NCI-H187 treated with DMSO at 0.1 percent for 48 hours (cell line): ENCODE results near the gene TNS3.

ENCODE experiments used
- DNase-seq: peaks from one replicate; lab custom pipeline; 2025; lab: John Stamatoyannopoulos, UW

TNS3 gene

GRCh38 chr7:47329320-47329926, 252.5 kb downstream of the TNS3 start:
- DNase-seq: no peak

- no peak for DNase-seq
Measured at GRCh38 chr7:47328392-47329319, 253.3 kb downstream of the TNS3 start.

- no peak for DNase-seq
Measured at GRCh38 chr7:47327698-47328391, 254.1 kb downstream of the TNS3 start.

DNA sequence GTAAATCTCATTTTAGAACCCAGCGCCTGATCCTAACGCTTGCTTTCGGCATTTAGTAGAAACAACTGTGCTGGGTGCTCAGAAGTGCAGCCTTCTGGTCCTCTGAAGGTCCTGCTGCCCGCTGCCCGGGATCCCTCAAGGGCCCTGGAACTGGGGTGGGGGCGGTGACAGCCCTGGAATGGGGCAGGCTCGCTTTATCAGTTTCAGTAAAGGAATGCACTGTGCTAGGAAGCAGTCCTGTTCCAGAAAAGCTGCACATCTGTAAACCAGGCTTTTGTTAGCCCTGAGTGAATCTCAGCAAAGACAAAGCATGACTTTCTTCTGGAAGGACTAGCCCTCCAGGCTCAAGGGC, 254.6 kb downstream of the TNS3 start:
- no peak for DNase-seq

DNA sequence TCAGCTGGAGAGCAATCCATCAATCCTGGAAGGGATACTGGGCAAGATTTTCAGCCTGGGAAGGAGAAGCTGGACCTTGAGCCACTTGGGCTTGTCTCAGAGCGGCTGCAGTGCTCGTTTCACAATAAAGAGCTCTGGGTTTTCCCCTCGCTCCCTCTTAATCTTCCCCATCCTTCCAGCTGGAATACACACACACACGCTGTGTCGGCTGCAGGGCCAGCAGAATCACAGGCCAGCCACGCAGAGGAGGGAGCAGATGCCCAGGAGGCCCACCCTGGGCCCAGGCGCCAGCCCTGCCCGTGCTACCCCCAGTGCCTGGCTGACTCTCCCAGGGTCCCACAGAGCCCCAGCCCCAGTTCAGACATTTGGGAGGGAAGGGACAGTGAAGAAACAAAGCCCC, 255.1 kb downstream of the TNS3 start:
- DNase-seq: no peak

DNA sequence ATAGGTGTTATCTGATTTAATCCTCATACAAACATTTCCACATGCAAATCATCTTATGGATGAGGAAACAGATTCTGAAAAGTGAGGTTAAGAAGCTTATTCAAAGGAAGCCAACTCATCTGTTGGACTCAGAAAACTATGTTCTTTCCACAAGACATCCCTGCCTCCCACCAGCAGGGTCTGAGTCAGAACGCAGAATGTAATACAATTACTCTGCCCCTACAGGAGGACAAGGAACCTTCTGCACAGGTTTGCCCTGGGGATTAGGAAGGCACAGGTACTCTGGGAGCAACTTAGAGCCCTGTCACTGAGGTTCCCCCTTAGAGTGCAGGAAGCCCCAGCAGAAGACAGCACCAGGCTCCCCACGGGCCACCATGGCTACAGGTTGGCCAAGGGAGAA, 255.7 kb downstream of the TNS3 start:
- no peak for DNase-seq

GRCh38 chr7:47325337-47325736, 256.6 kb downstream of the TNS3 start:
- no peak for DNase-seq

GRCh38 chr7:47323904-47324303, 258.0 kb downstream of the TNS3 start:
- DNase-seq: no peak

DNA sequence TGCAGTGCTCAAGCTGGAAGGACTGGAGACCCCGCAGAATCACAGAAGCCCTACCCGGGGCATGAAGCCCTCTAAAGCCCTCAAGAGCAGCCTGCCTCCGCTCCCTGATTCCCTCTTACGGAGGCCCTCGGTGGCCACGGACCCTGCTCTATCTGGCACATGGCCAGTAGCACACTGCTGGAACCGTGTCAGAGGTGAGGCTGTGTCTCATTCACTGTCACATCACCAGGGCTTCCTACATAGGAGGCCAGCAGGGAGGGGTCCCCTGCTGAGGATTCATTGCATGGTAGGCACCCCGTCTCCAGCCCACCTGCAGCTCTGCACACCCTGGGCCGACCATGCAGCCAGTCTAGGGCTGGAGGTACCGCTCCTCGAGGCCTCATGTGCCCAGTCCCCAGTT, 259.2 kb downstream of the TNS3 start:
- DNase-seq: no peak

DNA sequence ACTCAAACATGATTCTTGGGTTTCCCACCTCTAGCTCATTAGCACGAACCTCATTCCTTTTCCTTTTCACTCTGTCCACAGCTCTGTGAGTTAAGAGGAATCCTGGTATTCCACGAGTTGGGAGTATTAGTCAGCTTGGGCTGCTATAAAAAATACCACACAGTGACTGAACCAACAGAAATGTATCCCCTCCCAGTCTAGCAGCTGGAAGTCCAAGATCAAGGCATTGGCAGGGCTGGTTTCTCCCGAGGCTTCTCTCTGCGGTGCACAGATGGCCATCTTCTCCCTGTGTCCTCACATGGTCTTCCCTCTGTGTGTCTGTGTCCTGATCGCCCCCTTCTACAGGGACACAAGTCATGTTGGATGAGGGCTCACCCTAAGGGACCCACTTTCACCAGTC, 261.6 kb downstream of the TNS3 start:
- no peak for DNase-seq

DNA sequence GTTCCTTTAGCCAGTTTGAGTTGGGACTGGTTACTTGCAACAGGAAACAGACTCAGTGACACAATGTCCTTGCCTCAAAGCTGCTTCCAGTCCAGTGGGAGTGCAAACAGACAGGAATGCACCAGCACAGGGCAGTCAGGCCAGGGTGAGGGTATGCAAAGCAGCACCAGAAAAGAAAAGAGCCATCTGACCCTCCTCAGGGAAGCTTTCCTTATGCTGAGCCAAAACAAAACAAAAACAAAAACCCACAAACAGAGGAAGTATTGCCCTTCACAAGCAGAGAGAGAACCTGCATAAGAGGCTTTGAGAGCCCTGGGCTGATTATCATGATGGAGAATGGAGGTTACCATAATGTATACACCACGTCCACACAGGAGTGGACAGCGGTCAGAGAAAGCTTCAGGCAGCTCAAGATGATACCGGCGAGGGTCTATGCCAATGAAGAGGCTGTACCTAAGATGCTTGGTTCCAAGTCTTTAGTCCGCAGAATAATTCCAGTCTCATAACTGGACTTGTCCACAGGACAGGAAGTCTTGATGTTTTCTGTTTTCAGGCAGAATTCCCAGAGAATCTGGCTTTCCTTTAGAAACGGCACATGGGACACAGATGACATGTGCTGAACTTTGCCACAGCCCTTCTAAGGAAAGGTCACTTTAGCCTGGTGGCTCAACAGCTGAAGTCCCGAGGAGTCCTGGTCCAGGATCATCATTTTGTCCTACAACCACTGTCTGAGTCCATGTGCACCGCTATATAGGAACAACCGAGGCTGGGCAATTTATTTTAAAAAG, 263.3 kb downstream of the TNS3 start:
- DNase-seq: no peak

GRCh38 chr7:47317487-47317886, 264.4 kb downstream of the TNS3 start:
- DNase-seq: no peak

GRCh38 chr7:47314728-47315607, 266.9 kb downstream of the TNS3 start:
- no peak for DNase-seq

DNA sequence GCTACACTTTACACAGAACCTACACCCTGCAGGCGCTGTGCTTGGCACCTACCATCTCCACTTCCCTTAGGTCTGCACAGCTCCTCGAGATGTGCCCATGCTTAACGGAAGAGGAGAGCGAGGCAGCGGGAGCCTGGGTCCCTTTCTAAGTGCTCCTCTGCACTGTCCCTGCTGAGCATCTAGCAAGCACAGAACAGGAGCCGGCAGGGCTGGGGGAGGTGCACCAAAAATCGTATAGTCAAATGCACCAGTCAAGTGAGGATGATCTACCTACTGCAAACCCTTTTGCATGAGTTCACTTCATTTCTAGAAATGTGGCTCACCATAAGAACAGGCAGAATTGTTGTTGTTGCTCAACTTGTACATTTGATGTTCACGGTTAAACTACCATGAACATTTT, 267.7 kb downstream of the TNS3 start:
- no peak for DNase-seq

DNA sequence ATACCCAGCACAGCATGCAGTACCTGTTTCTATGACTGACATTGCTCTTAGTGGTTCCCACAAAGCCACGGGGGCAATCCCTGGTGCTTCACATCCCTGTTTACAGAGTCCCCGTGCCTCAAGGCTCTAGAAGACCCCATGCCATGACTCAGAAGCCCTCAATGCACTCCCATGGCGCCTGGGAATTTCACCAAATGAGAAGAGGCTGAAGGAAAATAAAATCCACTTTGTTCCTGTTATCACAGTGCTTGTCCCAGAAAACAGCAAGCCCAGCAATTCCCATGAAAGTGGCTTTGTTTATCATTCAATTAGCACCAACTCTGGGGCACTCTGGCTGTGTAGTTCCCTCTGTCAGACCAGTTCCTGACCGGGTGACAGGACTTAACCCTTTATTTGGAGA, 268.3 kb downstream of the TNS3 start:
- no peak for DNase-seq

DNA sequence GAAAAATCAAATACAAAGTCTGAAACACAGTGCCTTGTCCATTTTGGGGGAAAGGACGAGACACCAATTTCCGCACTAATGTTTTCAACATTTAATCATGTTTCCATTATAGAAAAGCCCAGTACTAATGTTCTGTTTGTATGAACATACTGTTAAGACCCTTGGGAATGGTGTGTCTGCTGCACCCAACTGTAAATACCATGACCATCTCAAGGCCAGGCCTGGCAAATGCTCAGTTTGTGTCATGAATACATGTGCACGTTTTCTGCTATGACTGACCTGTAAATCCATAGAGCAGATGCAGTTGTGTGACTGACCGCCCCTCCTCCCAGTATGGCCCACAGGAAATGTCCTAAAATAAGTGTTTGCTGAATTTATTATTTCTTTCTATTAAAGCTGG, 270.0 kb downstream of the TNS3 start:
- no peak for DNase-seq

DNA sequence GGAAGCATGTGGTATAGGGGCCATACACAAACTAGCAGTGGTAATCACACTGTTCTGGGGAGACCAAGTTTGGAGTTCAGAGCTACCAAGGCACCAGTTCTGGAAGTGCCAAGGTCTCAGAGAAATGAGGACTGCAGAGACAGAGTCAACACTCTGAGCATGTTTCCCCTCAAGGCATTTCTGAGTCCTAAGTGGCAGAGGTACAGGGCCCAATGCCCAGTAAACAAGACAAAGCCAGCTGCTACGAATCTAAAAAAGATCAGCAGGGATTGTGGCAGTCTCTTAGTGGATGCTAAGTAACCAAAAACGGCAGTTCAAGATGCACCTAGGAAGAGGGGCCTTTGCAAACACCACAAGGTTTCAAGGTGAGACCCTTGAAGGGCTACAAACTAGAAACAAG, 271.9 kb downstream of the TNS3 start:
- no peak for DNase-seq

DNA sequence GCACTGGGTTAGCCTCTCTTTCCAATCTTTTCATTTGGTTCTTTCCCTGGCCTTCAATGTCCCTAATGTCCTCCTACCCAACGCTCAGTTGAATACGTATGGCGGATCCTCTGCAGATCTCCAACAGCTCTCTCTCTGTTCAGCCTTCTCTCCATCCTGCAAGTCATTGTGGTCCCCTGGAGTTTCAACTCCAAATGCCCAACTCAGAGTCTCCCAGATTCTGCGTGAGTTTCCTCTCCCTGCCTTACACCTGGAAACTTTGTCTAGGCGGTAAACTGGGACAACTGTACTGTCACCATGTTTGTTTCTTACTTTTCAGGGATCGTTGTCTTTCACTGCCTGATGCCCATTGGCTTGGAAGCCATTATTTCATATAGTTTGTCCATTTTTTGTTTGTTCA, 273.1 kb downstream of the TNS3 start:
- DNase-seq: no peak

- DNase-seq: no peak
Measured at GRCh38 chr7:47307311-47307710, 274.6 kb downstream of the TNS3 start.

- no peak for DNase-seq
Measured at GRCh38 chr7:47304727-47305719, 276.9 kb downstream of the TNS3 start.
